IPS-11a (cell line): ENCODE results near the gene SEZ6L.
A peak's percentile ranks its signal among the peaks of the same experiment; 100 is the strongest.

Experiments used
- H3K4me3 ChIP-seq: one replicate; pipeline ENCODE4 v1.5.1; 2013; ENCODE audit warnings: low read depth, low read length, control low read depth

The SEZ6L gene

GRCh38 chr22:26169315-26170111, at the start of gene SEZ6L:
Gene SEZ6L (plus strand): TSS chr22:26169462. CDS start chr22:26169670, 208 bp downstream.
- peak within 1 kb of the TSS; percentile 51 for H3K4me3 ChIP-seq

DNA sequence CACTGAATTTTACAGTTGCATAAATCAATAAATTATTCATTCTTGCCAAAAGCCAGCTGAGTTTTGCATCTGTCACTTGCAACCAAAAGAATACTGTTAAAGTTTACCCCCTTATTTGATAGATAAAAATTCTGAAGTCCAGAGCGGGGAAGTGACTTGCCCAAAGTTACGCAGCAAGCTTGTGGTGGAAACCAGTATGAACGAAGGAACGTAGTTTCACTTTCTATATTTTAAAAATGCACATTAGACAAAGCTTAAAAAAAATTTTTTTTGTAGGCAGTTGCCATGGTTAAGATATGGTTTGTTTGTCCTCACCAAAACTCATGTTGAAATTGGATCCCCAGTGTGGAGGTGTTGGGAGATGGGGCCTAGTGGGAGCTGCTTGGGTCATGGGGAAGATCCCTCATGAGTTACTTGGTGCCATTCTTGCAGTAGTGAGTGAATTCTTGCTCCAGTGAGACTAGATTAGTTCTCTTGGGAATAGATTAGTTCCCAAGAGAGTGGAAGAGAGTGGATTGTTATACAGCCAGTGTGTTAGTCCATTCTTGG, 46.3 kb upstream of the SEZ6L start:
- no peak overlapping the region for H3K4me3 ChIP-seq

DNA sequence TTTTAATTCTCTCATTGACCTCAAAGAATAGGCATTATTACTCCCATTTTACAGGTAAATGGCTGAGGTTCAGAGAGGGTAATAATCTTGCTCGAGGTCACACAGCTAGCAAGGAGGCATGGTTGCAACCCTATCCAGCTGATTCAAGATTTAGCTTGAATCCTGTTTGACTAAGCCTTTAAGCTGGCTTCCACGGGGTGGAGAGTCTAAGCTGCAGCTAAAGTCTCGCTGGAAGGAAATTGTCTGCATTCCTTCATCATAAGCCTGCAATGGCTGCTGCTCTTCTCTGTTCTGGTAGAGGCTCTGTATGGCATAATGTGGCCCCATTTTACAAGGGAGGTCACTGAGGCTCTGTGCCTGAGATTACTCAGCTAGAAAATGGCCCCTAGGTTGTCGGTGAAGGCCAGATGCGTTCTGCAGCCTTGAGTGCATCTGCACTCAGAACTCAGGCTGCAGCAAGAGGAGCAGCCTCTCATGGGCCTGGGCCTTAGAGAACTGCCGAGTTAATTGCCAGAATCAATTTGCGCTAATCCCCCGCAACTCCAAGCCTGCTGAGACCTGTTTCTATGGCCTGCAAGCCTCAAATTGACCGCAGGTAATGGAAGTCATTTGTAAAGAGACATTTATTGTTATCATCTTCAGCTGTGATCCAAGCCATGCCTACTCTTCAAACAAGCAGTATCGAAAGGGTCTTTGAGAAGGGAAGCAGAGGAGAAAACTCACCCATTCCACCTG, 44.1 kb upstream of the SEZ6L start:
- H3K4me3 ChIP-seq: no peak overlapping the region

DNA sequence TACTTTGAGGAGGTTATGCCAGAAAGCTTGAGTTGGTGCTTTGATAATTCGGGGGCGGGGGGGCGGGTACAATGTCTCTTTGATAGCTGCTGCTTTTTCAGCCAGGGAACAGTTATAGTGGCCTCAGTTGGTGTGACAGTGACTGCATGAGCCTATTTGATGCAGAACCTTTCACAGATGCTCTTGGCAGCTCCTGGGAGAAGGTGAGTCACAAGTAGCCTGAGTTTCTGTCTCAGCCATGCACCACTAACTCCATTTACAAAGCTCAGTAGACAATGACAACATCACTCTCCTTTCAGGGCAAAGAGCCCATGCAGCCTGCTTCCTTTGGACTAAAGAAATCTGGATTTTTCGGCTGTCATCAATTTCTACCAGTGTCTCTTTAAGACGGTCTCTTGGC, 42.1 kb upstream of the SEZ6L start:
- H3K4me3 ChIP-seq: no peak overlapping the region

DNA sequence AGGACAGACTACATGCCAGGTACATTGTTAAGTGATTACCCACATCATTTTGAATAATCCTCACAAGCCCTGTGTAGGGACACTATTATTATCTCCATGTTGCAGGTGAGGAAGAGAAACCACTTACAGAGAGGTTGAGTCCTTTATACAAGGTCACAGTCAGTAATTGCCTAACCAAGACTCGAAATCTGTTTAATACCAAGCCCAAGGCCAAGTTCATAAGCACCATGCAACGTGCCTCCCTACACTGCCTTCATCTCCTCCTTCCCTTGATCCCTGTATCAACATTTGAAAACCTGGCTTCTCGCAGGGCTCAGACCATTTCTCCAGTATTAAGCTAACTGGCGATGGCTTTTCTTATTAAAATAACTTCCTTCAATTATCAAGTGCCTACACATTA, 41.7 kb upstream of the SEZ6L start:
- H3K4me3 ChIP-seq: no peak overlapping the region

GRCh38 chr22:26131589-26132154, 37.6 kb upstream of the SEZ6L start:
- H3K4me3 ChIP-seq: no peak overlapping the region

DNA sequence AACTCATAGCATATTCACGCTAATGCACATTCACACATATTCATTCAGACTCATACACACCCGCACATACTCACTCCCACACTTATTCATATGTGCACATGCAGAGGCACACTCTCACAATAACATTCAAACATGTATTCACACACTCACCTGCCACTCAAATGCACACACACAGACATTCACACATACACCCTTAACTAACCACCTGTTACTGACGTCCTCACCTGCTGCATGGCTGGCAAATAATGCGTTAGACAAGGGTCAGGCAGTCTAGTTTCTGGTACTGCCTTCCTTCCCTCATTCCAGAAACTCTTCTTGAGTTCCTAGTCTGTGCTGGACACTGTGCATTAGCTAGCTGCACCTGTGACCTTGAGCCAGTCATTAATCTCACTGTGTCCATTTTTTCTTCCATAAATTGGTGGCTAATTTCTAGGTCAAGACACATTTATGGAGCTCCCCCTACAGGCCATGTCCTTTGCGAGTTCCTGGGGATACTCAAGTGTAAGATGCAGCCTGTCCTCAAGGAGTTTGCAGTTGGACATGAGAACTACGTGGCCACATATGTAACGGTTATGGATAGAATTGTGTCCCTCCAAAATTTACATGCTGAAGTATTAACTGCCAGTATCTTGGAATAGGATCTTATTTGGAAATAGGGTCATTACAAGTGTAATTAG, 34.5 kb upstream of the SEZ6L start:
- H3K4me3 ChIP-seq: no peak overlapping the region

DNA sequence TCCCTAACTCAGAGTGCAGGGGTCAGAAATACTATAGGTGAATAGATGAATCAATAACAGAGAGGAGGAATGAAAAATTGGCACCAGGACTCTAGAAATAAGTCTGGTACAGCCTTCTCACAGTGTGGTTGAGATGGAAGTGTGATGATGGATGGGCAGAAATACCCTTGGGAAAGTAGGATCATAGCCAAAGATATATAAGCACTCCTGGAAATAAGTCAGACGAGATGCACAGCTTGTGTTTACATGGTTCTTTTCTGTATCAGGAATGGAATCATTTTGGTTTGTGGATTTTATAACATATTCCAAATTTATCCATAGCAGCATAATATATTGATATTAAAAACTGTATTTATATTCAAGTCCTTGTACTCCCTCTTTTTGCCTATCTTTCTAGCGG, 33.5 kb upstream of the SEZ6L start:
- no peak overlapping the region for H3K4me3 ChIP-seq

GRCh38 chr22:26139310-26139709, 30.0 kb upstream of the SEZ6L start:
- no peak overlapping the region for H3K4me3 ChIP-seq

DNA sequence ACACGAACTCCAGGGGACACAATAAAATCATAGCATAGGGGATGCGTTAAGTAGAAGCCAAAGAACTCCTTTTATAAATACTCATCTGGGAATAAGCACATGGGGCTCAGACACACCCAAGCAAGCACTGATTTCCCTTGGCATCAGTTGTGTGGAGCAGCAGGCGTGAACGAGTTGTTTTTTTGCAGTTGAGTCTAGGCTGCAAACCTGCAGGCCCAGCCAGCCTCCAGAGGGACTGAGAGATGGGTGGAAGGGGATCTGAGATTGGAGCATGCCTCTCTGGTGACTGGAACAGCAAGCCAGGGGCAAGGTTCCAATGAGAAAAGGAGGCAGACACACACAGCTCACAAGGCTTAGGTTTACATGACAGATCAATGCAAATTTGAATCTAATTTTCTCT, 27.4 kb upstream of the SEZ6L start:
- H3K4me3 ChIP-seq: no peak overlapping the region

- H3K4me3 ChIP-seq: no peak overlapping the region
Measured at GRCh38 chr22:26143806-26144325, 25.4 kb upstream of the SEZ6L start.

DNA sequence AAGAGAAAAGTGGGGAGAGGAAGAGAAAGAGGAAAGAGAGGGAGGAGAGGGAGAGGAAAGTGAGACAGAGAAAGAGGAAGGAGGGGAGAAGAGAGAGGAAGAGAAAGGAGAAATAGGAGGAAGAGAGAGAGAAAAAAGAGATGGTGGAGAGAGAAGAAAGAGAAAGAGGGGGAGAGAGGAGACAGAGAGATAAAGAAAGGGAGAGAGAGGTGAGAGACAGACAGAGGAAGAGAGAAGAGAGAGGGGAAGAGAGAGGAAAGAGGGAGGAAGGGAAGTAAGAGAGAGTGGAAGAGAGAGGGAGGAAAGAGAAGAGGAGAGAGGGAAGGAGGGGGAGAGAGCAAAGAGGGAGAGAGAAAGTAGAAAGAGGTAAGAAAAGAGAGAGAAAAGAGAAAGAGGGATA, 9.4 kb upstream of the SEZ6L start:
- no peak overlapping the region for H3K4me3 ChIP-seq

DNA sequence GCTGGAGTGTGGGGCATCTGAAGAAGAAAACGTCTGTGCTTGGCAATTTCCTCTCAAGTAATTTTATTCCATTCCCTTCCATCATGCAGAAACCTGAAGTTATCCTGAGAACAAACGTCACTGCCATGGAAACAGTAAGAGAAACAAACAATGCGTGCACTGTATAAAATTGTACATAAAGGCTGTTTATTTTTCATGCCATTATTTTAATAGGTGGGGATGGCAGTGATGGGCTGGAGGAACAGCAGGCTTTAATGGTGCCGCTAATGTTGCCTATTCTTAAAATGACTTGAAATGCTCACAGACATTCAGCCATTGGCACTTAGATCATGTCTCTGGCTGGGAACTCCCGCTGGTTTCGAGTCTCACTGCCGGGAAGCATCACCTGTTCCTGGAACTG, 7.5 kb upstream of the SEZ6L start:
- no peak overlapping the region for H3K4me3 ChIP-seq

DNA sequence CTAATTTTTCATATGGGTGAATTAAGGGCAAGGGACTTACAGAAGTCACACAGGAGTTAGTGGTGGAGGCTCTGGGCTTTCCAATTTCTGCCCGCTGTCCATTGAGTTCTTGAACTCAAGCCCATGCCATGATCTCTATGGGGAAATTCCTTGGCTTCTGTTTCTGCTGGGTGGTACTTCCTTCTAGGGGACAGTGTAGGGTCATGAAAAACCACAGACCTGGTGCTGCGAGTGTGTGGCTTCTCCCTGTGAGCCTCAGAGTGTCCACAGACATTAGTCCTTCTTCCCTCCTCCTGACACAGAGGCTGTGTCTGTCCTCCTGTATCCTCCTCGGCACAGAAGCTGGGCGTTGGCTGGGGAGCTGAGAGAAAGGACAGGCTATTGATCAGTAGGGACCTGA, 6.3 kb upstream of the SEZ6L start:
- H3K4me3 ChIP-seq: no peak overlapping the region

- H3K4me3 ChIP-seq: no peak overlapping the region
Measured at GRCh38 chr22:26164174-26164573, 5.1 kb upstream of the SEZ6L start.

DNA sequence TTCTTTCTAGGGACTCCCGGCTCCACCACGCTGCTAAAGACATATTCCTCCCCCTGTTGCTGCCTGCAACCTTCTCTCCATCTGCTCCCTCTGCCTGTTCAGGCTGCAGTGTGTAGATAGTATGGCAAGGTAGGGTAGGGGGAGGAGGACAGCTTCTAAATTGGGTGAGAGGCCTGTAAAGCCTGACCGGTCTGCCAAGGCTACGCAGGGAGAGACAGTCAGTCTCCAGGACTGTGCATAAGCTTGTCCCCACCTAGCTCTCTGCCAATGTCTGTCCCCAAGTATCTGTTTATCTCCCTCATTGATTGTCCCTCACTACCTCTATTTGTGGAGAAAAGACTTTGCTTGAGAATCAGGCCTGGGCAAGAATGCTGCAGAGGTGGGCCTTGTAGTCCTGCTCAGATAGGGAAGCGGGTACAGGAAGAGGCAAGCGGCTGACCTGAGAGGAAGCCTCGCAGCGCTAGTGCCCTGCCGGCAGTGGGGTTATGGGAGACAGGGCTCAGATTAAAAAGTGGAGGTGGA, 871 bp upstream of the SEZ6L start:
- H3K4me3 ChIP-seq: no peak overlapping the region

GRCh38 chr22:26168939-26169314, 335 bp upstream of the SEZ6L start:
- H3K4me3 ChIP-seq: peak overlapping the region; percentile 51

GRCh38 chr22:26170112-26170492, 840 bp downstream of the SEZ6L start:
- peak overlapping the region; percentile 51 for H3K4me3 ChIP-seq

GRCh38 chr22:26170795-26171580, 1.7 kb downstream of the SEZ6L start:
- H3K4me3 ChIP-seq: no peak overlapping the region

- H3K4me3 ChIP-seq: no peak overlapping the region
Measured at GRCh38 chr22:26172389-26172990, 3.2 kb downstream of the SEZ6L start.
